ENCODE measurements around the gene USO1.
"Not testable (repeated sequence)": the region's sequence is repeated elsewhere in the genome, so short reads cannot be mapped to it uniquely, and the experiment has no call there.

Gene USO1, protein sequence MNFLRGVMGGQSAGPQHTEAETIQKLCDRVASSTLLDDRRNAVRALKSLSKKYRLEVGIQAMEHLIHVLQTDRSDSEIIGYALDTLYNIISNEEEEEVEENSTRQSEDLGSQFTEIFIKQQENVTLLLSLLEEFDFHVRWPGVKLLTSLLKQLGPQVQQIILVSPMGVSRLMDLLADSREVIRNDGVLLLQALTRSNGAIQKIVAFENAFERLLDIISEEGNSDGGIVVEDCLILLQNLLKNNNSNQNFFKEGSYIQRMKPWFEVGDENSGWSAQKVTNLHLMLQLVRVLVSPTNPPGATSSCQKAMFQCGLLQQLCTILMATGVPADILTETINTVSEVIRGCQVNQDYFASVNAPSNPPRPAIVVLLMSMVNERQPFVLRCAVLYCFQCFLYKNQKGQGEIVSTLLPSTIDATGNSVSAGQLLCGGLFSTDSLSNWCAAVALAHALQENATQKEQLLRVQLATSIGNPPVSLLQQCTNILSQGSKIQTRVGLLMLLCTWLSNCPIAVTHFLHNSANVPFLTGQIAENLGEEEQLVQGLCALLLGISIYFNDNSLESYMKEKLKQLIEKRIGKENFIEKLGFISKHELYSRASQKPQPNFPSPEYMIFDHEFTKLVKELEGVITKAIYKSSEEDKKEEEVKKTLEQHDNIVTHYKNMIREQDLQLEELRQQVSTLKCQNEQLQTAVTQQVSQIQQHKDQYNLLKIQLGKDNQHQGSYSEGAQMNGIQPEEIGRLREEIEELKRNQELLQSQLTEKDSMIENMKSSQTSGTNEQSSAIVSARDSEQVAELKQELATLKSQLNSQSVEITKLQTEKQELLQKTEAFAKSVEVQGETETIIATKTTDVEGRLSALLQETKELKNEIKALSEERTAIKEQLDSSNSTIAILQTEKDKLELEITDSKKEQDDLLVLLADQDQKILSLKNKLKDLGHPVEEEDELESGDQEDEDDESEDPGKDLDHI

DNA sequence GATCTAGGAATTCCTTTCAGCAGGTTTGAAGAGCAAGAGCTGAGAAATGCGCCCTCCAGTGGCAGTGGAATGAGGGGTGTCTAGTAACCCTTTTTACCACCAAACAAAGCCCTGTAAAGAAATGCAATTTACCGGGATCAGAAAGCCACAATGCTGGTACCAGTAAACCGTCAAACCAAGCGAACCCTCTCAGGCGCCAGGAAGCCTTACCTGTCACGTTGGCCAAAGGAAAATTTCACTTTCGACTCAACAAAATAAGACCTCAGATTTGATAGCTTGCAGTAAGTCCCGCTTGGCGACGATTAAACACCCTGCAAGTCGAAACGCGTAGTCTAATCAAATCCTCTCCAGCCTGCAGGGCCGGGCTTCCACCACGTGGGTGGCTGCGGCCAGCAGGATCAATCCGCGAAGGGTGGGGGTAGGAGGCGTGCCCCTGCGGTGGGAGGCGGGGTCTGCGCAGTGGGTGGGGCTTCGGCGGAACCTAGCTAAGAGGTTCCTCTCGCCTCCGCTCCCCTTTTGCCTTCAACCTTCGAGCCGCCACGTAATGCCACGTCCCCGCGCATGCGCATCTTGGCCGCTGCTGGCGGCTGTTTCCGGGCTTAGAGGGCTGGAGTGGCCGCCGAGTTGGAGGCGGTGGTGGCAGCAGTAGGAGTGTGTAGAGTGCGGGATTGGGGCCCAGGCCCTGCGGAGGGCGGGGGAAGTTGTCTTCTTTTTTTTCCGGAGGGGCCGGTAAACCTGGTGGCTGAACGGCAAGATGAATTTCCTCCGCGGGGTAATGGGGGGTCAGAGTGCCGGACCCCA is at the start of gene USO1:
Gene USO1 (plus strand): TSS at position 512 of the 801 bp plus-strand sequence. CDS start 243 bp downstream, at position 755.
- intact Hi-C loops (cut with DNase I), result loop anchor here (2.0 to 10.0 kb wide), 3 partner anchors 51 to 212 kb away; partner anchors contain the start of genes G3BP2, RCHY1 and THAP6

DNA sequence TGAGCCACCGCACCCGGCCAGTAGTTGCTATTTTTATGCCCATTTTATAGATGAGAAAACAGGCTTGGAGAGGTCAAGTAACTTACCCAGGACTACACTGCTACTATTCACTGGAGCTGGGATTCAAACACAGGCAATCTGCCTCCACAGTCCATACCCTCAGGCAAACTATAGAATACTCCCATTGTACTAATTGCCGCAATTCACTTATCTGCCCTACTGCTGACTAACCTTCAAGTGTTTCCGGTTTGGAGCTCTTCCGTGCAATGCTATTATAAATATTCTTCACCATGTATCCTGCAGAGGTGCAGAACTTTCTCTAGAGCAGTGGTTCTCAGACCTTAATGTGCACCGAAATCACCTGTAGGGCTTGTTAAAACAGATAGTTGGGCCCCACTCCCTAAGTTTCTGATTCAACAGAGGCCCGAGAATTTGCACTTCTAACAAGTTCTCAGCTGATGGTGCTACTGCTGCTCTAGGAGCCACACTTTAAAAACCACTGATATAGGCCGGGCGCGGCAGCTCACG is 49.3 kb upstream of the USO1 start:
- intact Hi-C loops (cut with DNase I), result no loop called here
- no peak for DNase-seq

More for the DNA sequence above, at the start of gene USO1:
- peak; percentile 99 to 100 (median 99) for DNase-seq

DNA sequence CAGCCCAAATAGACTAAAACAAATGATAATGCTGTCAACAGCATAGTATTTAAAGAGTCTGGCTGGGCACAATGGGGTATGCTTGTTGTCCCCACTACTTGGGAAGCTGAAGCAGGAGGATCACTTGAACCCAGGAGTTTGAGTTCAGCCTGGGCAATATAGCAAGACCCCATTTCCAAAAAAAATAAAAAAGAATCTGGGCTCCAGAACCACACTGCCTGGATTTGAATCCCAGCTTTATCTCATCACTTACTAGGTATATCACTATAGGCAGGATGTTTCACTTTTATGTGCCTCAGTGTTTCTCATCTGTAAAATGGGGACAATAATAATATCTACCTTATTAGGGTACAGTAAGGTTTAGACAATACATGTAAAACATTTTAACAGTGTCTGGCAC is 45.9 kb upstream of the USO1 start:
- intact Hi-C loops (cut with DNase I), result no loop called here
- DNase-seq, result no peak

DNA sequence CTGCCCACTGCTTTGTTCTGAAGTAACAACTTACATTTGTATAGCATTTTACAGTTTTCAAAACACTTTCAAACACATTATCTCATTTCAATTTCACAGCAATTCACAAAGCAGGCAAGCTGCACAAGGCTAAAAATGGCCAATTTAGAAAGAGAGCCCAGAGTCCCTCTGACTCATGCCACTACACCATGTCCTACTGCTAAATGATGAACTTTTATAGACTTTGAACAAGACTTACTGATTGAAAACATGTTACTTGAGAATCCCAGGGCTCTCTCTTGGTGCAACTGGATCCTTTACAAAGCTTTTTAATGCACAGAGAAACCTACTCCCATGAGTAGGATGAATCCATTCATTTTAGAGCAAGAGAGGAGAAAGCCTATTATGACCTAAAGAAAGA is 45.4 kb upstream of the USO1 start:
- intact Hi-C loops (cut with DNase I), result no loop called here
- no peak for DNase-seq

DNA sequence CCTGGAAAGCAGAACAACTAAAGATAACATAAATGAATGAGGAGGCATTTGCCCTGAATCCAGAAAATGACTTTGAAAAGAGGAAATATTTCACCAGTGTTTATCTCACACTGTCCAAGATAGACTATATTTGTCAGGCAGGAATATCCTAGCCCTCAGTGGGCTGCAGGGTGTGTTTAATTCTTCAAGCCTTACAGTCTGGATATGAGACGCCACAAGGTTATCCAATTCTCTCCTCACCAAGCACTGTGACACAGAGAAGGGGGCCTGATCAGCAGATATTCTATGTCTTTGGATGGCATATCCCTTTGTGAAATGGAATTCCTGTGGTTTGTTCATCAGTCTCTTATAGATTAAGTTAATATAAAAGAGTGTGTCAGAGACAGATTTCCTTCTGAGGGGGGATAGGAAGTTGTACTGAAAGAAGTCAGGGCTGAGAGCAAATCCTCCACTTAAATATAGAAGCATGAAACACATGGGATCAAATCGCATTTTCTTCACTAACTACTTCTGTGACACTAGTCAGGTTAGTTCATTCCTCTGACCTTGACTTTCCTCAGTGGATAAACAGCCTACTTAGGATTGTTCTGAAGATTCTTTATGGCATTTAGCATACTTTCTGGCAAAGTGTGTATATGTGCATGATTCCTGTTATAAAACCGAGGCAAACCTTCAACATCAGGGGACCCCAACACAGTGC is 44.4 kb upstream of the USO1 start:
- DNase-seq, result no peak
- intact Hi-C loops (cut with DNase I), result no loop called here

DNA sequence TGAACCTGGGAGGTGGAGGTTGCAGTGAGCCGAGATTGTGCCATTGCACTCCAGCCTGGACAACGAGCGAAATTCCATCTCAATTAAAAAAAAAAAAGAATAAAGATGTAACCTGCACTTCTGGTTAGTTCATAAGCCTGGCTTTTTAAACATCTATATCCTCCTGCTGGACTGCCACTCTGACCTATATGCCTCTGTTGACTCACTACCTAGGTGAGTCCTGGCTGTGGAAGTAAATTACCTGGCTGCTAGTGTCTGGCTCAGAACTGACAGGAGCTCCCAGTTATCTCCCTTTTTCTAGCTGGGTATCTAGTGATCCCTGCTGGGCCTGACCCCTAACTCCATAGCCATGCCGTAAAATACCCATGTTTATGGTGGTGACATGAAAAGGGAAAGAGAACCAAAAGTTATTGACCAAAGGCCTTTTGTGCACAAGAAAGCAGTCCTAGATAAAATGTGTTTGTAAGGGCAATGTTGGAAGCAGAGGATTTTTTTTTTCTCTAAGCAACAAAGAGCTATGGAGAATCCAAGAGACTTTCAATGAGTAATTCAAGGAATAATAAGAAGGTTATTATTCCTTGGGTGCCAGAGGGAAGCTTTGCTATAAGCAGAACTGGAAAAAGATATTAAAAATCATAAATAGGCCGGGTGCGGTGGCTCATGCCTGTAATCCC is 40.8 kb upstream of the USO1 start:
- intact Hi-C loops (cut with DNase I), result no loop called here

DNA sequence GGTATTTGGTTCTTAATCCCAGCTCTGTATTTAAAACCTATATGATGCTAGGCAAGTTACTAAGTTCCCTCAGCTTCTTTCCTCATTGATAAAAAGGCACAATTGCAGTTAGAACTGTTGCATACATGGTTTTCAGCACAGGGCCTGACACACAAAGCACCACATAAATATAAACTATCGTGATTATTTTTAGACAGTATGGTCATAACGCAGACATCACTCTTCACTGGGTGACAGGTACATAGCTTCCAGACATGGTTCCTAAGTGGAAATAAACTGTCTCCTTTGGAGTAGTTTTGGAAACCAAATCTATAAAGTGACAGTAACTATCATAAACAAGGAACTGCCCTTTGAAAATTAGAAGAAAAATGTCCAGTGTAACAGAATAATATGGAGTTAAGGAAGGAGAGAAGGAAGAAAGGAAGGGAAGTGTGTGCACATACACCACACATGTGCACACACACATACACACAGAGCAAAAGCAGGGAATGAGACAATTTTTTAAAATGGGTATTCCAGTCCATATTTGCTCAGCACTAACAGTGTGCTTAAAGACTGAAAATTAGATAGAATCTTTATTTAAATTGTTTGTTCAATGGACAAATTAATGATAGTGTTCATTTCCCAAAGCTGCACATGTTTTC is 38.7 kb upstream of the USO1 start:
- intact Hi-C loops (cut with DNase I), result no loop called here
- no peak for DNase-seq

More for the DNA sequence above, 40.8 kb upstream of the USO1 start:
- no peak for DNase-seq

DNA sequence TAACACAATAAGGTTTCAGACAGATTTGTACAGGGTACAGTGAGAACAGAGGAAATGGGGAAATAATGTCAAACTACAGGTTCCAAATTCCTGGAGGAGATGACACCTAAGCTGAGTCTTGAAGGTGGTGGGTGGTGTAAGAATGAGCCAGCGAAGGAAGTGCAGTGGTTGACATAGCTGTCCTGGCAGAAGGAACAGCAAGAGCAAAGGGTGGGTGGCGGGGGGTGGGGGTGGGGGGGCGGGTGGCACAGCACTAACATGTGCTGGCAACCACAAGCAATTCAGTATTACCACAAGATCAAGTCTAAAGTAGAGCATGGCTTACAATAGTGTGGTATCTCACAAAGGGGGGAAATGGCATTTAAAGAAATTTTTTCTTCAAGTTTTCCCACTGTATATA is 38.0 kb upstream of the USO1 start:
- no peak for DNase-seq
- intact Hi-C loops (cut with DNase I), result no loop called here

DNA sequence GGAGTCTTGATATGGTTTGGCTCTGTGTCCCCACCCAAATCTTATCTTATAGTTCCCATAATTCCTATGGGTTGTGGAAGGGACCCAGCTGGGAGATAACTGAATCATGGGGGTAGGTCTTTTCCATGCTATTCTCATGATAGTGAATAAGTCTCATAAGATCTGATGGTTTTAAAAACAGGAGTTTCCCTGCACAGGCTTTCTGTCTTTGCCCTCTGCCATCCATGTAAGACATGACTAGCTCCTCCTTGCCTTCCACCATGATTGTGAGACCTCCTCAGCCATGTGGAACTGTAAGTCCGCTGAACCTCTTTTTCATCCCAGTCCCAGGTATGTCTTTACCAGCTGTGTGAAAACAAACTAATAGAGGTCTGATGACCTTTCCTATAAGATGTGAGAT is 37.3 kb upstream of the USO1 start:
- DNase-seq; intact Hi-C loops (cut with DNase I): not testable (repeated sequence)

DNA sequence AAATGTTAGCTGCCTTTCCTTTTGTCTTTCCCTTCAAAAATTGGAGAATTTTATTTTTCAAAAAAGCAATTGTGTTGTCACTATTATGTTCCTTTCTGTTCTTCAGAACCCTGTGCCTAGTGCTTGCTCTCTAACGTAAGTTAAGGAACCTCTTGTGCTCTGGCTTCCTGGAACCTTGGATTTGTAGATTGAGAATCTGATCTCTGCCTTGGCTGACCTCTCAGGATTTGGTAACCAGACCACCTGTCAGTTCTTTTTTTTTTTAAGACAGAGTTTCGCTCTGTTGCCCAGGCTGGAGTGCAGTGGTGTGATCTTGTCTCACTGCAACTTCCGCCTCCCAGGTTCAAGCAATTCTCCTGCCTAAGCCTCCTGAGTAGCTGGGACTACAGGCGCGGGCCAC is 32.3 kb upstream of the USO1 start:
- intact Hi-C loops (cut with DNase I); DNase-seq: not testable (repeated sequence)

DNA sequence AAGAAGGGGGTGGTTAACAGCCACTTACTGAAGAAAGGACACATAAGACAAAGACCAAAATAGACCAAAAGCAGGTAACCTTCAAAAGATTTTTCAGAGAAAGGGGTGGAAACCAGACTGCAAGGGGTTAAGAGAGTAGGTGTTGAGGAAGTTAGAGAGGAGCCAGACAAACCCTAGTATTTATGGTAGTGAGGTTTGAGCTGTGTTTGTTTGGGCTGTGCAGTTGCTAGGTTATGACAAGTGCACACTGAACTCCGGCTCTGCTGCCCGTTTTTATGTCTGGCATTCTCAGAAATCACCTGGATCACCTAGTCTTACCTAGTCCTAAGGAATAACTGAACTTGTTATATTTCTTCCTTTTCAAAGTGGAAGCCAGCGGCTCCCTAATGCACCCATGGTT is 28.3 kb upstream of the USO1 start:
- intact Hi-C loops (cut with DNase I), result no loop called here
- no peak for DNase-seq

DNA sequence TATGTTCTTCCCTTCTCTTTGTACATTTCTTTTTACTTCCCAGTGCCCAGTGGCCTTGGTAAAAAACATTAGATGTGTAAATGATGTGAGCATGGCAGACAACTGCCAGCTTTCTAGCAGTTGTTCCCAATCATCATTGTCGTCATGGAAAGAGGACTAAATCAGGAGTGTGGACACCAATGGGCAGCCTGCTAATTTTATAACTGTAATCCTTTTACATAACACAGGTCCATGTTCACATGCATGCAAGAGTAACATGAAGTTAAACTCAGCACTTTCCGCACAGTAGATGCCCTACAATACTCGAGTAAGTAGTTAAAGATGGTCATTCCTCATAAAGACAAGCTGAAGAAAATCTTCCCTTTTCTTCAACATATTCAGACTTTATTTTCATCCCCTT is 27.8 kb upstream of the USO1 start:
- intact Hi-C loops (cut with DNase I), result no loop called here
- DNase-seq, result no peak

DNA sequence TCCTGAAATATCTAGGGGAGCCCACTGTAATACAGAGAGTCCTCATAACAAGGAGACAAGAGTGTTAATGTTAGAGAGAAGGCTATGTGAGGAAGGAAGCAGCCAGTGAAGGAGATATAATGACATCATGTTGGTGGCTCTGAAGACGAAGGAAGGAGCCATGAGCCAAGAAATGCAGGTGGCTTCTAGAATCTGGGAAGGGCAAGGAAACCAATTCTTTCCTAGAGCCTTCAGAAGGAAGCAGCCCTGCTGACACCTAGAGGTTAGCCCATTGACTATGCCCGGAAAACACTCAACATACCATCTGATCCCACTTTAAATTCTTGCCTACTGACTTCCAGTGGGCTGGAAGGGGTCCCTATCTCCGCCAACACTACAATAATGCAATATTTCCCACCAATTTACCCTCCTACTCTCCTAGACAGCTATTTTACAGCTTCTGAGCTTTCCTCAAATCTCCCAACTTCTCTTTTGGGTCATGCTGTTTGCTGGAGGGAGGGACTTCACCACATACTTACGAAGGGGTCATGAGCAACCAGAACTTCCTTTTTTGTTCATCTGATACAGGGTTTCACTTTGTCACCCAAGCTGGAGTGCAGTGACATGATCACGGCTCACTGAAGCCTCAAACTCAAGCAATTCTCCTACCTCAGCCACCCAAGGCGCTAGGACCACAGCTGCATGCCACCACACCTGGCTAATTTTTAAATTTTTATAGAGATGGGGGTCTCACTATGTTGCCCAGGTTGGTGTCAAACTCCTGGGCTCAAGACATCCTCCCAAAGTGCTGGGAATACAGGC is 26.0 kb upstream of the USO1 start:
- no peak for DNase-seq
- intact Hi-C loops (cut with DNase I), result no loop called here

DNA sequence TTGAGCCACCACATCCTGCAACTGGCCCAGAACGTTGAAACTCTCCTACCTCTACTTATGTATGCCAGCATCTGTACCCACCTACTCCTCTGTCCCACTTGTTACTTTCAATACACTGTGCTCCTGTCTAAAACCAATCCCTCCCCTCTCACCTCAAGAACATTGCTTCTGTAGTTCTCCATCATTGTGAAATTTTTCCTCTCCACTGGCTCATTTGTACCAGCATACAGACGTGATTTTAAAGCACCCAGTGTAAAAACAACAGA is 25.5 kb upstream of the USO1 start:
- DNase-seq, result no peak
- intact Hi-C loops (cut with DNase I), result no loop called here

DNA sequence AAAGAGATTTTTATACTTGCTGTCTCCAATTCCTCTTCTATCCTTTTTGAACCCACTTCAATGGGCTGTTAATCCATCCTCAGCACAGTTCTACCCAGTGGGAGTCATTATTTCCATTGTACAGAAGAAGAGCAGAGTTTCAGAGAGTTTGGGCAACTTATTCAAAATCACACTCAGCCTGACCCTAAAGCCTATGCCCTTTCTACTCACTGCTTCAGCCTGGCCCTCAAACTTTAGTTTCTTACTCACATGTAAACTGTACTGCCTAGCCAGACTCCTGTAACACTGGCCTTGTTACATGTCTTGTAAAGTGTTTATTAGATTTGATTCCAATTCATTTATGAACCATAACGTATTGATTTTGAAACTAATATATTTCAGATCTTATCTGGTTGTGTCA is 25.1 kb upstream of the USO1 start:
- DNase-seq, result no peak
- intact Hi-C loops (cut with DNase I), result no loop called here

DNA sequence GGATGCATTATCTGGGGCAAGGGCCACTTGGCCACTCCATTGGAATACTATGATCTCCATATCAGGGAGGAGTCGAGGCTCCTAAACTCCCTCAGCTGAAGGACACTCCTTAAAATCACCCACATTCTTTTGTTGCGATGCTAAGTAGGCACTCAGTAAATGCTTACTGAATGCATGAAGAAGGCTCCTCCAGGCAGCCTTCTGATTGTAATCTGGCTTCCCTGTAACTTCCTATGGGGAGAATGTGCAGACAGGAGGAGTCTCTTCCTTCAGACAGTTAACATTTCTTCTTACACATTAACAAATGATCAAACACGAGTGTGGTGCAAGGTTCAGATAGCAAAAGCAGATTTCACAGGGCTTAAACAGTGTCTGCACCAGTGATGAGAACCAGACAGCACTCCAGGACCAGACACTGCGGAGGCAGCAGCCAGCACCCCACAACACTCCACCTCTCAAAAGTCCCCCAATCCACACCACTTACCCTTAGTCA is 21.4 kb upstream of the USO1 start:
- intact Hi-C loops (cut with DNase I), result no loop called here
- DNase-seq, result no peak

DNA sequence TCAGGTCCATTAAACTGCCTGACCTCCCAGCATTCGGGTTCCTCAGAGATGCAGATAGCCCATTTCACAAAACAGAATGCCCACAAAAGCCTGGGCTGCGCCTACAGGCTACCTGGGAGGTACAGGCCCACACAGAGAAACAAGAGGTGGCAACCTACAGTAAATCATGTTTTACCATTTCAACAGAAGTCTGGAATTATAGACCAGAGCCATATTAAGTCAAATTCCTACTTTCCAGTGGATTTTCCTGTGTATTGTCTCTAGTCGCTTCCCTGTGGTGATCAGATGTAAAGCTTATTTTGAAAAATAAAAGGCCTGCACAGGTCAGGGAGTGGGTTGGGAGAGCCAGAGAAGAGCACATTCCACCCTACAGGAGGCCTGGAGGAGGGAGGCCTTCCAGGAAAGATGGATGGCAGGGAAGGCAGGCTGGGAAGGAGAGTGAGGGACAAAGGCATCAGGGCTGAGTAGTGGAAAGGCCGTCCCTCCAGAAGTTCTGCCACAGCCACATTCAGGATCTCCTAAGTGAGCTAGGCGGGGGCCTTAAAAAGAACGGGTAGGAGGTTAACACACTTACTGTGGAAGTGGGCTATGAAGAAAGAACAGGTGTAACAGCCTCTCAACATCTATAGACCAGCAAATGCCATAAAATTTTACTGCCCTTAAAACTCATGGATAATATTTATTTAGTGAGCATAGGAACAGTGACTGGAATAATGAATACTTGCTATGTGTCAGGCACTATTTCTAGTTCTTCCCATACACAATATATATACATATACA is 19.0 kb upstream of the USO1 start:
- DNase-seq, result no peak
- intact Hi-C loops (cut with DNase I), result no loop called here

Measured in posterior cingulate gyrus (tissue), 11 donors.